GM12878 (cell line): ENCODE results near the gene ARHGEF3.

ENCODE experiments used
- CTCF ChIP-seq, 3 experiments: IDR thresholded peaks in 2 of 3; conservative IDR thresholded peaks in 1 of 3; 2 replicates each; pipeline ENCODE4 v1.5.1; 2011; ENCODE audit warnings: low read depth in 3 of 3, low read length in 3 of 3, mild to moderate bottlenecking in 3 of 3, control low read depth in 2 of 3, moderate library complexity in 2 of 3, inconsistent platforms in 1 of 3, mixed read lengths in 1 of 3; ENCODE audit not compliant: control insufficient read depth in 2 of 3, insufficient read depth in 1 of 3; ENCODE audit errors: extremely low read depth in 1 of 3
- EZH2 ChIP-seq: IDR thresholded peaks from 2 replicates; pipeline ENCODE4 v1.6.1; 2012; ENCODE audit warnings: low read depth, mild to moderate bottlenecking, control low read depth, inconsistent platforms, low read length, borderline replicate concordance; ENCODE audit not compliant: control insufficient read depth
- HCFC1 ChIP-seq: fragments of 150-350 bp; IDR thresholded peaks from 2 replicates; pipeline ENCODE4 v1.6.1; 2014; ENCODE audit warnings: low read length
- NRF1 ChIP-seq: conservative IDR thresholded peaks from 2 replicates; pipeline ENCODE4 v1.6.1; 2011; ENCODE audit warnings: mild to moderate bottlenecking, low read depth, low read length, improper control_type of control experiment
- POLR2A ChIP-seq: IDR thresholded peaks from 2 replicates; pipeline ENCODE4 v1.6.1; 2011; ENCODE audit warnings: low read depth, mild to moderate bottlenecking, low read length
- STAT3 ChIP-seq: IDR thresholded peaks from 2 replicates; pipeline ENCODE4 v1.6.1; 2011; ENCODE audit warnings: low read depth, low read length, improper control_type of control experiment
- TBL1XR1 ChIP-seq: IDR thresholded peaks from 2 replicates; pipeline ENCODE4 v1.6.1; 2012; ENCODE audit warnings: low read depth, low read length, improper control_type of control experiment
- USF1 ChIP-seq: IDR thresholded peaks from 2 replicates; pipeline ENCODE4 v1.6.1; 2011; ENCODE audit warnings: borderline replicate concordance, low read depth, mild to moderate bottlenecking, moderate library complexity, mixed read lengths, low read length; ENCODE audit not compliant: insufficient read depth; ENCODE audit errors: extremely low read length

GRCh38 chr3:56801662-56802377, at the start of gene ARHGEF3:
- TF ChIP-seq EZH2 (no peak), CTCF (IDR thresholded peaks at IDR 0.05 in 2 of 3, conservative IDR thresholded peaks at IDR 0.05 in 1 of 3; ENCODE audit: control insufficient read depth in 2 of 3, extremely low read depth in 1 of 3, insufficient read depth in 1 of 3, low read depth in 3 of 3, low read length in 3 of 3) (peak; percentile 70 to 81 (median 75)), USF1 (peak; percentile 89), NRF1 (no peak), POLR2A (peak; percentile 77), STAT3 (no peak), TBL1XR1 (no peak), HCFC1 (no peak; the same call in 1 of the 2 replicates)
